PC-9 (cell line): ENCODE results near the gene LANCL1. TPM values are rescaled to one million over a fixed set of nuclear protein-coding genes. Genes with fewer than 3 reads are reported as not detected.

ENCODE experiments used
- BruUV-seq: library from RNA; stranded (reverse); fragments of 400-500 nt; replicated peaks from 2 replicates; lab custom pipeline; 2021; lab: Mats Ljungman, UMichigan
- CTCF ChIA-PET: fragments of 300-600 bp; sonication (Branson Sonifier 250); formaldehyde crosslinking; loops from one replicate; lab custom pipeline; 2022; ENCODE audit warnings: antibody characterized with exemption; lab: Charles Lee
- POLR2A ChIA-PET: fragments of 300-600 bp; sonication (Branson Sonifier 250); formaldehyde crosslinking; loops from one replicate; lab custom pipeline; 2022; ENCODE audit warnings: antibody characterized with exemption; ENCODE audit not compliant: unreplicated experiment; lab: Charles Lee
- DNase-seq, 2 experiments: peaks; one replicate each; pipeline versions ENCODE4 v3.0.0 to v3.0.0-alpha.2; 2015 to 2022; ENCODE audit warnings: mixed read lengths in 1 of 2
- H2AFZ ChIP-seq: fragments of 200-600 bp; sonication (generic); 2 replicates; pipeline ENCODE4 v1.8.1; 2017; ENCODE audit warnings: antibody characterized with exemption
- H3F3A ChIP-seq: fragments of 200-600 bp; sonication (generic); 2 replicates; pipeline ENCODE4 v1.8.1; 2017; ENCODE audit warnings: antibody characterized with exemption, mild to moderate bottlenecking, low read depth; ENCODE audit not compliant: insufficient read depth
- H3K27ac ChIP-seq: fragments of 200-600 bp; sonication (generic); 2 replicates; pipeline ENCODE4 v1.6.1; 2016; ENCODE audit warnings: mixed run types
- H3K27me3 ChIP-seq: fragments of 200-600 bp; sonication (generic); 2 replicates; pipeline ENCODE4 v1.6.1; 2016; ENCODE audit warnings: low read depth, mixed run types; ENCODE audit not compliant: insufficient read depth
- H3K36me3 ChIP-seq: fragments of 200-600 bp; sonication (generic); 2 replicates; pipeline ENCODE4 v1.6.1; 2016; ENCODE audit warnings: low read depth, mixed run types
- H3K4me1 ChIP-seq: fragments of 200-600 bp; sonication (generic); replicated peaks from 2 replicates; pipeline ENCODE4 v1.6.1; 2016; ENCODE audit warnings: mixed run types; ENCODE audit not compliant: insufficient read depth
- H3K4me2 ChIP-seq: fragments of 200-600 bp; sonication (generic); 2 replicates; pipeline ENCODE4 v1.6.1; 2017; ENCODE audit warnings: mixed run types
- H3K4me3 ChIP-seq: fragments of 200-600 bp; sonication (generic); 2 replicates; pipeline ENCODE4 v1.6.1; 2016; ENCODE audit warnings: mixed run types
- H3K79me2 ChIP-seq: fragments of 200-600 bp; sonication (generic); 2 replicates; pipeline ENCODE4 v1.6.1; 2017; ENCODE audit warnings: low read depth, mixed run types
- H3K9me2 ChIP-seq: fragments of 200-600 bp; sonication (generic); 2 replicates; pipeline ENCODE4 v1.8.1; 2017; ENCODE audit warnings: mild to moderate bottlenecking; ENCODE audit not compliant: insufficient read depth
- H3K9me3 ChIP-seq: fragments of 200-600 bp; sonication (generic); 2 replicates; pipeline ENCODE4 v1.8.1; 2016; ENCODE audit warnings: low read depth; ENCODE audit not compliant: insufficient read depth
- H4K20me1 ChIP-seq: fragments of 200-600 bp; sonication (generic); 2 replicates; pipeline ENCODE4 v1.8.1; 2017; ENCODE audit not compliant: insufficient read depth
- CTCF ChIP-seq: fragments of 200-600 bp; sonication (generic); conservative IDR thresholded peaks from 2 replicates; pipeline ENCODE4 v1.6.1; 2017; ENCODE audit warnings: mixed run types, antibody characterized with exemption, mild to moderate bottlenecking, moderate library complexity
- EZH2 ChIP-seq: fragments of 200-600 bp; sonication (generic); IDR thresholded peaks from 2 replicates; pipeline ENCODE4 v1.8.0; 2017; ENCODE audit warnings: antibody characterized with exemption, low read depth
- intact Hi-C: fragments of 100-400 bp; cut with micrococcal nuclease; formaldehyde crosslinking; loops from one replicate; pipeline ENCODE4 v1.10.0; 2022; ENCODE audit not compliant: unreplicated experiment
- total RNA-seq: library from RNA; stranded (reverse); gene quantifications from 2 replicates; pipeline ENCODE4 v1.2.3, GENCODE V29; 2021

LANCL1 gene
- total RNA-seq, 1 experiment from 2014 or later, result 33.7 TPM

GRCh38 chr2:210388148-210388547 lies 88.4 kb downstream of the LANCL1 start:
- no peaks in the 10 kb centered on the region for H3F3A ChIP-seq
- TF ChIP-seq CTCF (no peak), EZH2 (no peak)

GRCh38 chr2:210387074-210387473 lies 89.5 kb downstream of the LANCL1 start:
- TF ChIP-seq CTCF (no peak), EZH2 (no peak)
- intact Hi-C loops, result no loop called here
- H3K79me2 ChIP-seq, result no peaks in the 10 kb centered on the region
- ChIA-PET CTCF (no interaction called here), POLR2A (no interaction called here)
- H3K36me3 ChIP-seq, result no peaks in the 10 kb centered on the region
- H3K27me3 ChIP-seq, result no peaks in the 10 kb centered on the region
- no peaks in the 10 kb centered on the region for H3K9me3 ChIP-seq
- H2AFZ ChIP-seq, result no peak overlapping the region
- no peaks in the 10 kb centered on the region for H3F3A ChIP-seq
- no peaks in the 10 kb centered on the region for H4K20me1 ChIP-seq
- H3K4me1 ChIP-seq, result no peaks in the 10 kb centered on the region
- H3K9me2 ChIP-seq, result no peaks in the 10 kb centered on the region
- H3K27ac ChIP-seq, result no peak overlapping the region
- no TSS peak for BruUV-seq
- no peak for DNase-seq
- H3K4me2 ChIP-seq, result no peak overlapping the region
- no peak overlapping the region for H3K4me3 ChIP-seq

More at GRCh38 chr2:210388148-210388547, 88.4 kb downstream of the LANCL1 start:
- Histone ChIP-seq H3K36me3 (no peaks in the 10 kb centered on the region), H2AFZ (no peak overlapping the region), H3K79me2 (no peaks in the 10 kb centered on the region), H3K9me3 (no peaks in the 10 kb centered on the region), H3K4me2 (no peak overlapping the region), H3K4me3 (no peak overlapping the region), H4K20me1 (no peaks in the 10 kb centered on the region), H3K27me3 (no peaks in the 10 kb centered on the region), H3K4me1 (no peaks in the 10 kb centered on the region), H3K27ac (no peak overlapping the region), H3K9me2 (no peaks in the 10 kb centered on the region)
- DNase-seq, result no peak
- POLR2A ChIA-PET, result no interaction called here
- intact Hi-C loops, result no loop called here
- CTCF ChIA-PET, result no interaction called here
- no TSS peak for BruUV-seq

Other genes with a start within 250 kb of the LANCL1 start
- not detected in 2 replicates for gene MYL1, start 161.6 kb downstream of the LANCL1 start, total RNA-seq
- 20.3 and 27.5 TPM in 2 replicates for gene CPS1, start 79.8 kb upstream of the LANCL1 start, total RNA-seq